Stimulated activated naive CD8-positive, alpha-beta T cell treated with anti-CD3 and anti-CD28 coated beads, Interleukin-15, Interleukin-2, amounts not matched to agents 100 ng/mL and 50 ng/mL, for 24 hours (primary cell): ENCODE data around the gene RABL6.
"Not testable (repeated sequence)": the region's sequence is repeated elsewhere in the genome, so short reads cannot be mapped to it uniquely, and the experiment has no call there.

ENCODE experiments used
- H3K27ac Mint-ChIP-seq: one replicate; pipeline ENCODE4 v1.8.0; 2021; ENCODE audit warnings: mild to moderate bottlenecking, mixed read lengths
- H3K27me3 Mint-ChIP-seq: one replicate; pipeline ENCODE4 v1.8.0; 2021; ENCODE audit warnings: mixed read lengths
- H3K36me3 Mint-ChIP-seq: one replicate; pipeline ENCODE4 v1.8.0; 2021; ENCODE audit warnings: low read depth, mixed read lengths
- H3K4me1 Mint-ChIP-seq: one replicate; pipeline ENCODE4 v1.8.0; 2021; ENCODE audit warnings: low read depth, mixed read lengths
- H3K4me3 Mint-ChIP-seq: one replicate; pipeline ENCODE4 v1.8.0; 2021; ENCODE audit warnings: mild to moderate bottlenecking, mixed read lengths
- H3K9me3 Mint-ChIP-seq: one replicate; pipeline ENCODE4 v1.8.0; 2021; ENCODE audit warnings: mixed read lengths

RABL6 gene

DNA sequence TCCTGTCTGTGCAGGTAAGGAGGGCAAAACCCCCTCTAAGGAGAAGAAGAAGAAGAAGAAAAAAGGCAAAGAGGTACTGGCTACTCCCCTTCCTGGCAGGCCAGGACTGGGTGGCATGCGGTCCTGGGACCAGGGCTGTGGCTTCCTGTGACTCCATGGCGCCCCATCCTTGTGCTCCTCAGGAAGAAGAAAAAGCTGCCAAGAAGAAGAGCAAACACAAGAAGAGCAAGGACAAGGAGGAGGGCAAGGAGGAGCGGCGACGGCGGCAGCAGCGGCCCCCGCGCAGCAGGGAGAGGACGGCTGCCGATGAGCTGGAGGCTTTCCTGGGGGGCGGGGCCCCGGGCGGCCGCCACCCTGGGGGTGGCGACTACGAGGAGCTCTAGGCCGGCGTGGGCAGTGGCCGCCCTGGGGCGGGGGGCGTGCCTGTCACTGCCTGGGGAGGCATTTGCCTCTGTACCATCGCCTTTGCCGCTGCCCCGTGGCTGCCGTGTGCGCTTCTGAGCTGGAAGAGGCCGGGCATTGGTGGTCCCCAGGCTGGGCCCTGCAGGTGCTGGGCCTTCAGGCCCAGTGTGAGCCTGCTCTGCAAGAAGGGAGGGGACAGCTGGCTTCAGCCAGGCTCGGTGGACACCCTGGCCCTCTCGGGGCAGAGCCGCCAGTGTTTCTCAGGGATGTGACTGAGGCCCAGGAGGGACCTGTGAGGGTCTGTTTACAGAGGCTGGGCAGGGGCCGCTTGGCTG lies 32.6 kb downstream of the RABL6 start:
- H3K4me3 Mint-ChIP-seq = no peak overlapping the region
- peaks cover 5% of the 10 kb centered on the region for H3K36me3 Mint-ChIP-seq
- peaks cover 7% of the 10 kb centered on the region for H3K4me1 Mint-ChIP-seq
- H3K27me3 Mint-ChIP-seq = no peaks in the 10 kb centered on the region
- H3K27ac Mint-ChIP-seq = no peak overlapping the region
- no peaks in the 10 kb centered on the region for H3K9me3 Mint-ChIP-seq

DNA sequence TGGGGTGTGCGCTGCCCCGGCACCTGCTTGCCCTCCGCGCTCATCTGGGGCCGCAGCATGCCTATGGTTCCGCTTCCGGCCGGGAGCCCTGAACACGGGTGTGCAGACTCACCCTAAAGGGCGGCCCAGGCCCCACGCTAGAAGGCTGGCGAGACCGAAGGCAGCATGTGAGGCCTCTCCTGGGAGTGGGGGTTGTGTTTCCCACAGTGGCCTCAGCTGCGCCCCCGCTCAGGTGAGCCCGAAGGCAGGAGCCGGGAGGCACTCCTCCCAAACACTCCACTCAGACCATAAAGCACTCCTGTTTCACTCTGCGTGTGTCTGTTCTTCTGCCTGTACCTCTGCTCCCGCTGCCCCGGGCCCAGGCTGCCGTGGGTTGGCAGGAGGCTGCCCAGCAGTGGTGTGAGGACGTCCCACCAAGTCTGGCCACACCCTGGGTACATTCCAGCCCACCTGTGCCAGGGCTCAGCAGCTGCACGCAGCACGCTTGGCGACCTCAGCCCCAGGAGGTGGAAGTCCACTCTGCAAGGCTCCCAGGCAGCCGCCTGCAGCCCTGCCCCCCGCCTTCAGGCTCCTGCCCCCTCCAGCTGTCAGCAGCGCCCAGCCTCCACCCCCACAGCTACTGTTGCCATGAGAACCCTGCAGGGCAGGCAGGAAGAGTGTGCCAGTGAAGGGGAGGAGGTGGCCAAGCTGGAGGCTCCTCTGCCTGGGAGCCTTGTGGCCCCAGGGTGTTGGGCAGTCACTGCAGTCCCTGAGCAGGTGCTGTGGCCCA lies 33.3 kb downstream of the RABL6 start:
- H3K4me1 Mint-ChIP-seq = peaks cover 7% of the 10 kb centered on the region
- H3K4me3 Mint-ChIP-seq = no peak overlapping the region
- H3K9me3 Mint-ChIP-seq = no peaks in the 10 kb centered on the region
- H3K27ac Mint-ChIP-seq = no peak overlapping the region
- peaks cover 5% of the 10 kb centered on the region for H3K36me3 Mint-ChIP-seq
- H3K27me3 Mint-ChIP-seq = no peaks in the 10 kb centered on the region

GRCh38 chr9:136841646-136842379 lies 34.1 kb downstream of the RABL6 start:
- peak overlapping the region; percentile 75 for H3K4me3 Mint-ChIP-seq
- not testable (repeated sequence) for H3K4me1 Mint-ChIP-seq, H3K27ac Mint-ChIP-seq, H3K27me3 Mint-ChIP-seq, H3K36me3 Mint-ChIP-seq, H3K9me3 Mint-ChIP-seq

DNA sequence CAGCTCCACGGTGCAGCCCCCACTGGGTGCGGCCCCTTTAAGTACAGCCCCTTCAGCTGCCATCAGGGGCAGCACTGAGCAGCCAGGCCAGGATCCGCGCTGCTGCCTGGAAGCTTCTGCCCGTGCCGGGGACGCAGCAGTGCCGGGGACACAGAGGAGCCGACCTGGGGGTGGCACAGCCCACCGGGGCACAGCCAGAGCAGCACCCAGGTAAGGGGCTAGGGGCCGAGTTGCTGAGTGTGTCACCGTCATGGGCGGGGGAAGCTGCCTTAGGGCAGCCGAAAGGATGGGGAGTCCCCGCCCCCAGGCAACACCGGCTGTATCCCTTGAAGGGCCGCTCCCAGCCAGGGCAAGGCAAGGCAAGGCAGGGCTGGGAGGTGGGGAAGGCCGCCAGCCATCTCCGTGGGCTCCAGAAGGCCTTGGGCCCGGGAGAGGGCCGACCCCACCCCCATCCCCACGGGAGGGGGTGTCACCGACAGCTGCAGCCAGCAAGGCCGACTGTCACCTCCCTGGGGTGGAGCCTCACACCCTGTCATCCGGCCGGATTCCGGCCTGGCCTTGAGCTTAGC lies 34.7 kb downstream of the RABL6 start, which contains the start of gene AJM1:
Gene AJM1, plus strand, starts transcription at position 99 of the 569 bp plus-strand sequence. CDS start 1,937 bp downstream, outside the sequence.
- not testable (repeated sequence) for H3K4me1 Mint-ChIP-seq, H3K27me3 Mint-ChIP-seq, H3K36me3 Mint-ChIP-seq, H3K9me3 Mint-ChIP-seq, H3K27ac Mint-ChIP-seq
- H3K4me3 Mint-ChIP-seq = peak within 1 kb of the TSS; percentile 75

DNA sequence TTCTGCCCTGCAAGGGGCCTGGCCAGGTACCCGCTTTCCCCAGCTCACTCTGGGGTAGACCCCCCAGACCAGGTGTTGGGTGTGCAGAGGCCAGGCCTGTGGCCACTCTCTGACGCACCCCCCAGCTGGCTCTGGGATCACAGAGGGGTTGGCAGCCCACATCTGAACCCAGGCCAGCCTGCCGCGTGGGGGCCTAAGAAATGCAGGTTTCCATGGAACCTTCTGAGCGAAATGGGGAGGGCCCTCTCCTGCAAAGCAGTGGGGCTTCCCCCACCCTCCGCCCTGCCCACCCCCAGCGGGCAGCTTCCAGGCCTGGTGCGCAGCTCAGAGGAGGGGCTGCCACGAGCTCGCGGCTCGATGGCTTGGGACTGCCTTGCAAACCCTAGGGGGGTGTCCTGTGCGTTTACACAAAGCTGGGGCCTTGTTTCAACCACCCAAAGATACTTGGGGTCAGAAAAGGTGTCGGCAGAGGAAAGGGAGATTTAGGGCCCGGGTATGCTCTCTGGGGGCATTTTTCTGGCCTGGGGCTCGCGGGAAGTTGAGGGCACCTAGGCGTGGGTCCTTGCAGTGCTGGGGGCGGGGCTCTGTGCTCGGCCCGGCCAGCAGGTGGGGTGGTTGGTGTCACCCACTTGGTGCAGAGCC lies 35.5 kb downstream of the RABL6 start:
- Mint-ChIP-seq H3K4me3 (peak overlapping the region; percentile 43), H3K4me1 (peaks cover 13% of the 10 kb centered on the region)
- not testable (repeated sequence) for H3K27me3 Mint-ChIP-seq, H3K27ac Mint-ChIP-seq, H3K36me3 Mint-ChIP-seq, H3K9me3 Mint-ChIP-seq

GRCh38 chr9:136843801-136844740 lies 36.3 kb downstream of the RABL6 start:
- H3K27me3 Mint-ChIP-seq, H3K36me3 Mint-ChIP-seq, H3K27ac Mint-ChIP-seq, H3K9me3 Mint-ChIP-seq: not testable (repeated sequence)
- Mint-ChIP-seq H3K4me1 (peaks cover 15% of the 10 kb centered on the region), H3K4me3 (peak overlapping the region; percentile 43)

DNA sequence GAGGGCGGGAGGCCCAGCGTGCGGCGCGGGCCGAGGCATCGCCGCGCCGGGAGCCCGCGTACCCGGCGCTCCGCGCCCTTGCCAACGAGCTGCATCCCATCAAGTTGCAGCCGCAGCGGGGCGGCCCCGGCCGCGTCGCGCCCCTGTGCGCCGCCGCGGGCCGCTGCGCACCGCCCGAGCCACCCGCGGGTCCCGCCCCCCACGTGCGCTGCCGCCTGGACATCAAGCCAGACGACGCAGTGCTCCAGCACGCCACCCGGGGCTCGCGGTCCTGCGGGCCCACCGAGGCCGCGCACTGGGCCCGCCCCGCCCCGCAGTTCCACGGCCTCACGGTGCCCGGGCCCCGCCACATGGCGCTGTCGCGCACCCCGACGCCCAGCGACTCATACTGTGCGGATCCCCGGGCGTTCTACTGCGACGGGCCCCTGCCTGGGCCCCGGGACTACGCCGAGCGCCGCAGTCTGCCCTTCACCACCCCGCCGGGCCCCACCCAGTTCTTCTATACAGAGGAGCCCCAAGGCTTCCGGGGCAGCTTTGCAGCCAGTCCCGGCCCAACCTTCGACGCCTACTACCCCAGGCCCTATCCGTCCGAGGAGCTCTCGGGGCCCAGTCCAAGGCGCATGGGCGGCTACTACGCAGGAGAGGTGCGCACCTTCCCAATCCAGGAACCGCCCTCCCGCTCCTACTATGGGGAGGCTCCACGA lies 37.2 kb downstream of the RABL6 start:
- H3K27me3 Mint-ChIP-seq = peaks cover 8% of the 10 kb centered on the region
- H3K9me3 Mint-ChIP-seq = no peaks in the 10 kb centered on the region
- H3K4me1 Mint-ChIP-seq = peaks cover 17% of the 10 kb centered on the region
- H3K36me3 Mint-ChIP-seq = peaks cover 3% of the 10 kb centered on the region
- no peak overlapping the region for H3K27ac Mint-ChIP-seq
- no peak overlapping the region for H3K4me3 Mint-ChIP-seq

DNA sequence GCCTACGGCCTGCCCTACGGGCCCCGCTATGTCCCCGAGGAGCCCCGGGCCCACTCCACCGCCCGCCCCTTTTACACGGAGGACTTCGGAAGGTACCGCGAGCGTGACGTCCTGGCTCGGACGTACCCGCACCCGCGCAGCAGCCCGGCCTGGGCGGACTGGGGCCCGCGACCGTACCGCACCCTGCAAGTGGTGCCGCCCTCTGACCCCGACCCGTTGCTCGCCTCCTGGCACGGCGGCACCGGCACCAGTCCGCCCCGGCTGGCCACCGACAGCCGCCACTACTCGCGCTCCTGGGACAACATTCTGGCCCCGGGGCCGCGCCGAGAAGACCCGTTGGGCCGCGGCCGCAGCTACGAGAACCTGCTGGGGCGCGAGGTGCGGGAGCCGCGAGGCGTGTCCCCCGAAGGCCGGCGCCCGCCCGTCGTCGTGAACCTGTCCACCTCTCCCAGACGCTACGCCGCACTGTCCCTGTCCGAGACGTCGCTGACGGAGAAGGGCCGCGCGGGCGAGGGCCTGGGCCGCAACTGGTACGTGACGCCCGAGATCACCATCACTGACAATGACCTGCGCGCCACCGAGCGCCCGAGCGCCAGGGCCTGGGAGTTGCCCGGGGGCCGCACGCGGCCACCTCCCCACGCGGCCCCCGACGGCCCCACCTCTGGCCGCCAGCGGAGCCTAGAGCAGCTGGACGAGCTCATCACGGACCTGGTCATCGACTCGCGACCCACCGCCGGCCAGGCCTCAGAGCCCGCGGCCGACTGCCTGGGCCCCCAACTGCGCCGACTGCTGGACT lies 37.9 kb downstream of the RABL6 start:
- Mint-ChIP-seq H3K4me1 (peaks cover 19% of the 10 kb centered on the region), H3K9me3 (no peaks in the 10 kb centered on the region), H3K36me3 (no peaks in the 10 kb centered on the region), H3K27me3 (peaks cover 8% of the 10 kb centered on the region), H3K4me3 (no peak overlapping the region), H3K27ac (no peak overlapping the region)

DNA sequence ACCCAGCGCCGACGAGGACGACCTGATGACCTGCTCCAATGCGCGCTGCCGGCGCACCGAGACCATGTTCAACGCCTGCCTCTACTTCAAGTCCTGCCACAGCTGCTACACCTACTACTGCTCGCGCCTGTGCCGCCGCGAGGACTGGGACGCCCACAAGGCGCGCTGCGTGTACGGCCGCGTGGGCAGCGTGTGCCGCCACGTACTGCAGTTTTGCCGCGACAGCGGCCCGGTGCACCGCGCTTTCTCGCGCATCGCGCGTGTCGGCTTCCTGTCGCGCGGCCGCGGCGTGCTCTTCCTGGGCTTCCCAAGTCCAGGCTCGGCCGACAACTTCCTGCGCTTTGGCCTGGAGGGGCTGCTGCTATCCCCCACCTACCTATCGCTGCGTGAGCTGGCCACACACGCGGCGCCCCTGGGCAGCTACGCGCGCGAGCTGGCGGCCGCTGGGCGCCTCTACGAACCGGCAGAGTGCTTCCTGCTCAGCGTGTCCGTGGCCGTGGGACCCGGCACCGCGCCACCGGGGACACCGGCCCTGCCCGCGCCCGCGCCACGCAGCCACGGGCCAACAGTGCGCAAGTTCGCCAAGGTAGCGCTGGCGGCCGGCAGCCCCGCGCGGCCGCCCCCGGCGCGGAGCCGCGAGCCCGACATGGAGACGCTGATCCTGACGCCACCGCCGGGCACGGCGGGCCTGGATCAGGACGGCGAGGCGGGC lies 38.8 kb downstream of the RABL6 start:
- Mint-ChIP-seq H3K27ac (no peak overlapping the region), H3K36me3 (no peaks in the 10 kb centered on the region), H3K9me3 (no peaks in the 10 kb centered on the region), H3K27me3 (peaks cover 8% of the 10 kb centered on the region), H3K4me3 (peak overlapping the region; percentile 10), H3K4me1 (peaks cover 19% of the 10 kb centered on the region)

DNA sequence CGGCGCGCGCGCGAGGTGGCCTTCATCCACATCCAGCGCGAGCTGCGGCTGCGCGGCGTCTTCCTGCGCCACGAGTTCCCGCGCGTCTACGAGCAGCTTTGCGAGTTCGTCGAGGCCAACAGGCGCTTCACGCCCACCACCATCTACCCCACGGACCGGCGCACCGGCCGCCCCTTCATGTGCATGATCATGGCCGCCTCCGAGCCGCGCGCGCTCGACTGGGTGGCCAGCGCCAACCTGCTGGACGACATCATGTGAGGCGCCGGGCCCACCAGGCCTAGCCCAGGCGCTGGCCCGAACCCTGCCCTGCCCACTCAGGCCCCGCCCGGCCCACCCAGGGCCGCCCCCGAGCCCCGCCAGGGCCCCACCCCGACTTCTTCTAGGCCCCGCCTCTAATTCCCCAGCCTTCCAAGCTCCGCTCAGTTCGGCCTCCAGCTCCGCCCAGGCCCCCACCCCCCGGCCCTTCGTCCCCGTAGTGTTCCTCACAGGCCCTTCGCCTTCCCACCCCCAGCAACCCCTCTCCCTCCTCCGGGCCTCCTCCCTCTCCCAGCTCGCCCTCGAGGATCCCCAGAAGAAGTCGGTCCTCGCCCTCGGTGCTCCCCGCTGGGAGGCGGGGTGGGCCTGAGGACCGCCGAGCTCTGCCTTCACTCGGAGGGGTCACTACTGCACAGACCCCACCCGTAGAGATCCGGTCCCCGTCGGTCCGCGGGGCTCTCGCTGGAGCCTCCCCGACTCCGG lies 39.5 kb downstream of the RABL6 start:
- no peaks in the 10 kb centered on the region for H3K36me3 Mint-ChIP-seq
- peaks cover 19% of the 10 kb centered on the region for H3K4me1 Mint-ChIP-seq
- H3K4me3 Mint-ChIP-seq = peak overlapping the region; percentile 88
- H3K27ac Mint-ChIP-seq = peak overlapping the region; percentile 72
- H3K27me3 Mint-ChIP-seq = peaks cover 8% of the 10 kb centered on the region
- no peaks in the 10 kb centered on the region for H3K9me3 Mint-ChIP-seq

DNA sequence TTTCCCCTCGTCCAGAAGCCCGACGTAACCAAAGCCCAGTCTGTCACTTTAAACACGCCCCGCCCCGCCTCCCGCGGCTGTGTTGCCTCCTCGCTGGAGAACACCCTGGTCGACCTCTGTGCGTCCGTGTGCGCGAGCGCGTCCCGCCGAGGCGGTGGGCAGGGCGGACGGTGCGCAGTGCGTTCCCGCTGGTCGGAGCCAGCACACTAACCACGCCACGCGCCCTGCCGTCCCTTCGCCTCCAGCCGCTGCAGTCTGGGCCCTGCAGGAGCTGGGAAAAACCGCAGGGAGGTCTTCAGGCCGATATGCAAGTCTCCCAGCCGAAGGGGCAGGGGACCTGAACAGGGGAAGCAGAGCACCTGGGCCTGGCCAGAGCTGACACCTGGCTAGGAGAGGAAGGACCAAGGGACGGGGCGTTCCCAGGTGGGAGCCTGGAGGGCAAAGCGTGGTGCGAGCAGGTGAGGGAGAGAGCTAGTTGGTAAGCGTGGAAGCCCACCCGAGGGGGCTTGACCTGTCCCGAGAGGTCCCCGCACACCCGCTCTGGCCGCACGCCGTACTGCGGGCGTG lies 40.2 kb downstream of the RABL6 start:
- Mint-ChIP-seq H3K4me1 (peaks cover 19% of the 10 kb centered on the region), H3K27me3 (peaks cover 8% of the 10 kb centered on the region), H3K27ac (peak overlapping the region; percentile 72), H3K9me3 (no peaks in the 10 kb centered on the region), H3K4me3 (peak overlapping the region; percentile 88), H3K36me3 (no peaks in the 10 kb centered on the region)
